Measurements from ENCODE around the gene ZBTB44.
"Not testable (repeated sequence)": the region's sequence is repeated elsewhere in the genome, so short reads cannot be mapped to it uniquely, and the experiment has no call there.

ZBTB44 gene

GRCh38 chr11:130310622-130311021 is 4.1 kb downstream of the ZBTB44 start:
- no peak for DNase-seq

- DNase-seq: no peak
Measured at GRCh38 chr11:130308886-130309285, 5.8 kb downstream of the ZBTB44 start.

- DNase-seq: no peak
Measured at GRCh38 chr11:130308059-130308458, 6.7 kb downstream of the ZBTB44 start.

GRCh38 chr11:130304651-130305050 is 10.1 kb downstream of the ZBTB44 start:
- DNase-seq: no peak

GRCh38 chr11:130301002-130301401 is 13.7 kb downstream of the ZBTB44 start:
- DNase-seq: no peak

GRCh38 chr11:130300567-130300966 is 14.2 kb downstream of the ZBTB44 start:
- peak in 2 of 3 donors; percentile 45 to 46 for DNase-seq

GRCh38 chr11:130299978-130300377 is 14.7 kb downstream of the ZBTB44 start:
- DNase-seq: no peak

- DNase-seq: no peak
Measured at GRCh38 chr11:130295657-130296056, 19.1 kb downstream of the ZBTB44 start.

GRCh38 chr11:130282111-130282510 is 32.6 kb downstream of the ZBTB44 start:
- no peak for DNase-seq

GRCh38 chr11:130281341-130281740 is 33.4 kb downstream of the ZBTB44 start:
- DNase-seq: not testable (repeated sequence)

GRCh38 chr11:130279989-130280388 is 34.7 kb downstream of the ZBTB44 start:
- no peak for DNase-seq

GRCh38 chr11:130278745-130279144 is 36.0 kb downstream of the ZBTB44 start:
- DNase-seq: peak in 1 of 3 donors; percentile 17

GRCh38 chr11:130278151-130278550 is 36.6 kb downstream of the ZBTB44 start:
- DNase-seq: no peak

- DNase-seq: no peak
Measured at GRCh38 chr11:130272336-130272735, 42.4 kb downstream of the ZBTB44 start.

GRCh38 chr11:130269326-130269943 is 45.3 kb downstream of the ZBTB44 start:
- DNase-seq: peak; percentile 3 to 46 (median 40)

- no peak for DNase-seq
Measured at GRCh38 chr11:130263351-130263750, 51.4 kb downstream of the ZBTB44 start.

GRCh38 chr11:130262424-130262823 is 52.3 kb downstream of the ZBTB44 start:
- no peak for DNase-seq

GRCh38 chr11:130261571-130261970 is 53.1 kb downstream of the ZBTB44 start:
- peak; percentile 14 to 60 (median 27) for DNase-seq

- DNase-seq: no peak
Measured at GRCh38 chr11:130260742-130261141, 54.0 kb downstream of the ZBTB44 start.

- DNase-seq: no peak
Measured at GRCh38 chr11:130260080-130260627, 54.6 kb downstream of the ZBTB44 start.

- not testable (repeated sequence) for DNase-seq
Measured at GRCh38 chr11:130251763-130252162, 63.0 kb downstream of the ZBTB44 start.

GRCh38 chr11:130249929-130250328 is 64.8 kb downstream of the ZBTB44 start:
- not testable (repeated sequence) for DNase-seq

- no peak for DNase-seq
Measured at GRCh38 chr11:130249371-130249770, 65.3 kb downstream of the ZBTB44 start.

GRCh38 chr11:130247319-130247718 is 67.4 kb downstream of the ZBTB44 start:
- DNase-seq: no peak

- DNase-seq: no peak
Measured at GRCh38 chr11:130246738-130247137, 68.0 kb downstream of the ZBTB44 start.

Measured in suppressor macrophage treated with lipopolysaccharide for 1 hour (primary cell).